HG03457 (cell line): Measurements from ENCODE around the gene PSMF1.
A peak's percentile ranks its signal among the peaks of the same experiment; 100 is the strongest.

Source experiments
- ATAC-seq: cut with Tn5 transposase; IDR thresholded peaks from one replicate; pipeline ENCODE4 v1.9.1; 2021; ENCODE audit warnings: moderate number of reproducible peaks; ENCODE audit not compliant: unreplicated experiment

Gene PSMF1, protein sequence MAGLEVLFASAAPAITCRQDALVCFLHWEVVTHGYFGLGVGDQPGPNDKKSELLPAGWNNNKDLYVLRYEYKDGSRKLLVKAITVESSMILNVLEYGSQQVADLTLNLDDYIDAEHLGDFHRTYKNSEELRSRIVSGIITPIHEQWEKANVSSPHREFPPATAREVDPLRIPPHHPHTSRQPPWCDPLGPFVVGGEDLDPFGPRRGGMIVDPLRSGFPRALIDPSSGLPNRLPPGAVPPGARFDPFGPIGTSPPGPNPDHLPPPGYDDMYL

DNA sequence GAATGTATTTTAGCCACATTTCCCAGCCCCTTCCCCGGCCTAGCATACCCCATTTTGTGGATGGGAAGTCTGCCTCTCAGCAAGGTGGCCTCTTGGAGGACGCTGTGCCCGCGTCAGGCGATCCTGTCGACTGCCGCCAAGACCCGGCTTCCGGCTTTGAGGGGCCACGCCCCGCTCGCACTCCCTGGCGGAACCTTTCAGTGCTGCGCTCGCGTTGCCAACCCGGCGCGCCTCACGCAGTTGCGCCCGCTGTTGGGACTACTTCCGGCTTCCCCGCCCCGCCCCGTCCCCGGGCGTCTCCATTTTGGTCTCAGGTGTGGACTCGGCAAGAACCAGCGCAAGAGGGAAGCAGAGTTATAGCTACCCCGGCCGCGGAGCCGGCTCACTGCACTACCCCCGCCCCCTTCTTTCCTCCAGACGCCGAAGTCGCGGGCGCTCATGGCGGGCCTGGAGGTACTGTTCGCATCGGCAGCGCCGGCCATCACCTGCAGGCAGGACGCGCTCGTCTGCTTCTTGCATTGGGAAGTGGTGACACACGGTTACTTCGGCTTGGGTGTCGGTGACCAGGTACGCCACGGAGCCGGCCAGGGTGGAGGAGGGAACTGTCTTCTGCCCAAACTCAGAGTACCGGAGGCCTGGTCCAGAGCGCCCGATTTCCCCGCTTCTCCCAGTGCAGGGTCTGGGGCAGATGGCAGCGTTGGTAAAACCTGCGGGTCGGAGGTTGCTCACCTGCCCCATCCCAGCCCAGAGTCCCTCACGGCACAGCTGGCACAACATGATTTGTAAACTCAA, at the start of gene PSMF1:
PSMF1 (plus strand) TSS at position 267 of the 792 bp plus-strand sequence; CDS start at position 439, 172 bp downstream.
- ATAC-seq = peak; percentile 90

DNA sequence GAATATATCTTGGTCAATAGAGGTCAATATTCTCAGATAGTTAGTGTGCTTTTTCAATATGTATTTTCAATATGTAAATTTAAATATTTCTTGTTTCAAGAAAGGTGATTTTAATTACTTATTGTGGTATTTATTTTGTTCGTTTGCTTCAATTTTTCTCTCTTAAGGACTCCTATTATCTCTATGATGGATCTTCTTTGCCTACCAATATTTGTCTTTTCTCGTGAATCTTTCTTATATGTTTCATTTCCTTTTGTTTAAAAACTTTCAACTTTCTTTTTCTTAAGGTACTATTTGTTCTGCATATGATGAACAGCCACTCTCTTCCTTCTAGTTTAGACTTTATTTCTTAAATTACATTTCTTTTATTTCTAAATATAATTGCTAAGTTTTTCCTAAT, 46.1 kb upstream of the PSMF1 start:
- no peak for ATAC-seq

DNA sequence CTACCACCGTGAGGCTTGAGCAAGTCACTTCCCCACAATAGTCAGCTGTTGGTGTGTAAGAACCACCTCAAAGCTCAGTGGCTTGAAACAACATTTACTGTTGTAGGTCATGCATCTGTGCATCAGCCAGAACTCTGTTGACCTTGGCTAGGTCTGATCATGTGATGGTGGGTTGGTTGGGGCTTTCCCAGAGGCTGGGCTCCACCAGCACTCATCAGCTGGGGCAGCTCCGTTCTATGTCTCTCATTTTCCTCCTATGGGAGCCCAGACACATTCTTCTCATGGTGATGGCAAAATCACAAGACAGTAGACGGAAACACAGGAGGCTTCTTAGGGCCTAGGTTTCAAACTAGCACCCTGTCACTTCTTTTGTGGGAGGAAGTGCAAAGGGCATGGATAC, 42.8 kb upstream of the PSMF1 start:
- no peak for ATAC-seq

DNA sequence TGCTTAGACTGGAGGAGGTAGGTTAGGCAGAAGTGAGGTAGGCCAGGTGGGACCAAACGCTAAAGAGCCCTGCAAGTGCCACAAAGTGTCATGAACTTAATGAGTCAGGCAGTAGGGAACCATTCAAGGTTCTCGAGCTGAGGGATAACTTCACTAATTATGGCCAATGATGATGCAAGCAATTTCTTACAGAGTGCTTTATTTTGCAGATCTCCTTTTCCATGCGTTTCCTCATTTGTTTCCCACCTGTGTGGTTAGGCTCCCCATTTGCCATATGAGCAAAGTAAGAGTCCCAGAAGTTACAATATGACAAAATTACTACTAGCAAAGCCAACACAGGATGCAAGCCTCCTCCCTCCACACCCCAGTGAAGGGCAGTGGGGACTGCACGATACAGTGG, 36.5 kb upstream of the PSMF1 start:
- no peak for ATAC-seq

DNA sequence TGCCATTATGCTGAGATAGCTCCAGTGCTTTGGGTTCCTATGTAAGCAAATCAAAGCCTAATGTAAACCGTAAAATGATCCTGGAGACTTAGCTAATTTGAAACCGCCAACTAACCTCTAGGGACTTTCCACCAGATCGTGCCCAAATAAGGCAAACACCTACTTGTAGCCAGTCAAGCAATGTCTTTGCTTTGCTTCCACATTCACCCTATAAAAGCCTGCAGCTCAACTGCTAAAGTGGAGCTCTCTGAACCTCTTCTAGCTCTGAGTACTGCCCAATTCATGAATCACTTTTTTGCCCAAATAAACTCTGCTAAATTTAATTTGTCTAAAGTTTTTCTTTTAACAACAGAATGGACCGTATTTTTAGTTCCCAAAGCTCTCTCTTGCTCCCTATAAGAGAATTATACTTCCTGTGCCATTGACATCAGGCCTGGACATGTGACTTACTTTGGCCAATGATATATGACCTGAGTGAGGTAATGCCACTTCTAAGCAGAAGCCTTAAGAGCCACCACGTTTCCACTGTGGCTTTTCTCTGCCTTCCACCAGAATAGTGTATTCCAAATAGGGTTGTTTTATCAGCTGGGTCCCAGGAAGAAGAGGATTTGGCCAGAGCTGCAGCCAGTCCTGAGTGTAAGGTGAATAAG, 34.8 kb upstream of the PSMF1 start:
- no peak for ATAC-seq

DNA sequence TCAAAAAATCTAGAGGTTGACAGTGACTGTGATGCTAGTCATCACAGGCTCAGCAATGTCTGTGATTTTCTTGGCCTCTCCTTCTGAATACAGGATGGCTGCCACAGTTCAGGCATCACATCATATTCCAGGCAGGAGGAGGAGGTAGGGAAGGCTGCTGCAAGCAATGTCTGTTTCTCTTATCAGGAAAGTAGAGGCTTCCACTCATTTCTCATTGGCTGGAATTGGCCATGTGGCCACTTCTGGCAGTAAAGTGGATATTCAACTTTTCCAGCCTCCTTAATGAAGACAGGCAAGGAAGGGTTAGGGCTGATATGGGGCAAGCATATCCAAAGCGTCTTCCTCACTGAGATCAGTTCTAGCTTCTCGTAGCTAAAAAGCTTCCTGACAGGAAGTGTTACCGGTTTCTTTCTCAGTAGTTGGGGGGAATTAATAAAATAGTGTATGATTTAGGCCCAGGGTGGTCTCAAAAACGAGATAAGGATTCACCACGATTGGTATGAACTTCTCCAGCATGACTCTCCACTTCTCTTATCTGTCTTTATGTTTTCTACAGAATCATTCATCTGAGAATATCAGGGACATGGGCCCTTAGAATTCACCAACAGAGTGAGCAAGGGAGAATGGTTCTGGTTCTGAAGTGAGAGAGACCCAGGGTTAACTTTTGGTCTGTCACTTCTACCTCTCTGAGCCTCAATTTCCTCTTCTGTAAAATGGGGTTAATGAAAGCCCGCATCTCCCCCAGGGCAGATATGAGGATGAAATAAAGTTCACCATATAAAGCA, 32.7 kb upstream of the PSMF1 start:
- no peak for ATAC-seq

DNA sequence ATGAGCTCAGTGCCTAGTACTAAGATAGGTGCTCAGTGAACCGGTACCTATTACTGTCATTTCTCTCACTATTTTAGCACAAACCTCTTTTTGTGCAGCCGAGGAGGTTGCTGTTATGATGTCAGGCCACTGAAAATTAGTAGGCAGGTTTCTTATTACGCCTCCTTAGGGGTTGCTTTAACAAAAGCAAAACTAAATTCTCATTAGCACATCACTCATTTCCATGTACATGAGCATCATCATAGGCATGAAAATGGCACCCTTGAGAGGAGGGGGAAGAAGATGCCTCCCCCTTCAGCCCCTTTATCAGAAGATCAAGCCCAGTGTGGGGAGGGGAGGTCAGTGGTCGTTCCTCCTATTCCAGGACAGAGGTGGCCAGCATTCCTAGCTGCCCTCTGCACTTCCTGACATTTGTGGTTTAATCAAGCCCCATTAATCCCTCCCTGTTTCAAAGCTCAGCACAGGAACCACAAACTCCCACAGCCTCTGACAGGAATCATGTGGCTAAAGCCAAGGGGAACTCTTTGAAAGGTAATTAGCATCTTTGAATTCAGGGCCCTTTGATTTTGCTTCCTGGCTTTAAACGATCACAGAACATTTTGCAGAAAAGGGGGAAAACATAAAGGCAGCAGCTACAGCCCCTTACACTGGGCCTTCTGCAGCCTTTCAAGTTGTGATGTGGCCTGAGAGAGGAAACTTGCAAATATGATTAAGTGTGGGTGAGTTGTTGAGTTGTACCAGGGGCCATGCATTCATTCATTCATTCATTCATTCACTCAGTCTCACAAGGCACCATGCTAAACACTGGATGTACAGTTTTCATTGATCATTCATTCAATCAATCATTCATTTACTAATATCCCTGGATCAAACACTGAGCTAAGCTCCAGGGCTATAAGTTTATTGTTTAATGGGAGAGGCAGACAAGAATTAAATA, 31.9 kb upstream of the PSMF1 start:
- no peak for ATAC-seq

DNA sequence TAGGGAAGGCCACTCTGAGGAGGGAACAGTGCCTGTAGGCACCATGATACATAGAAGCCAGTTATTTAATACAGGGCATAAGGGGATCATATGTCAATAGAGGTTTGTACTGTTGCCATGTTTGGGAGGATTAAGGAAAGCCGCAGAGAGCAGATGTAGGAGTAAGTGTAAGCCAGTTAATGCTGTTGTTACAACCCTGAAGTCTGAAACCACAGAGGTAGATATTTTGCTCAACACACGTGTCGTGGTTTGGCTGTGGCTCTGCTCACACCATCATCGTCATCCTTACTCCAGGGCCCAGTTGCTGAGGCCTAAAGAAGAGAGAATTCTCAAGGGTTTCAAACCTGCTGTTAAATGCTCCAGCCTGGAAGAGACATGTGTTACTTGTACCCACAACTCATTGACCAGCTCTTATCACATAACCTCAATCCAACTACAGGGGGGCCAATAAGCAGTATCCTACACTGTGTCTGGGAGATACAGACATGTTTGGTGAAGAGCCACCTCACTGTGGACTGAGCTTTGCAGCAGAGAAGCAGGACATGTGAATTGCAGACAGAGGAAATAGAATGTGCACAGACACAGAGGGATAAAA, 31.0 kb upstream of the PSMF1 start:
- ATAC-seq = no peak

DNA sequence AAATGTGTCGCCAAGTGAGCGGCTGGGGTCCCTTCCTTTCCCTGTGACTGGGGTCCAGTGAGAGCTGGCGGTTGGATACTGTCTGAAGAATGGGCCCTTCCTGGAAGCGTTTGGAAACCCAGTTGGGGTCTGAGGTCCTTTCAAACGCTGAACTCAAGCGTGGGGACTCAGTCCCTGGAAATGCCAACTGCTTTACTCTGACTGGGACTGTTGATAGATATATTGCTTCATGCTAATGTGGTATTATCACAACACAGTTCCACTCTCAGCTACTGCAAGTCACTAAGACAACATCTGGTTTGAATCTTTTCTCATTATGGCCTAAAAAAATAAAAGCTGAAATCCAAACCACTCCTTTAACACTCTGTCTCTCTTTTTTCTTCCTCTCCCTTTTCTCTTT, 23.7 kb upstream of the PSMF1 start:
- no peak for ATAC-seq

DNA sequence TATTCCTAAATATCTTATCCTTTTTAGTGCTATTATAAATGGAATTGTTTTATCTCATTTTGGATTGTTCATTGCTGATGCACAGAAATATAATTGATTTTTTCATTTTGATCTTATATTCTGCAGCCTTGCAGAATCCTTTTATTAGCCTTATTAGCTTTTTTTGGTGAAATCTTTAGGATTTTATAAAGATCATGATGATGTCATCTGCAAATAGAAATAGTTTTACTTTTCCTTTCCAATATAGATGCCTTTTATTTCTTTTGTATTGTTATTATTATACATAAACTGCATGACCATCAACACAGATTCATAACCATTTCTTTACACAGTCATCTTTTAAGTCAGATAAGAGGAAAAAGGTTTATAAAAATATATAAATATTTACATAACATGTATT, 16.9 kb upstream of the PSMF1 start:
- no peak for ATAC-seq

DNA sequence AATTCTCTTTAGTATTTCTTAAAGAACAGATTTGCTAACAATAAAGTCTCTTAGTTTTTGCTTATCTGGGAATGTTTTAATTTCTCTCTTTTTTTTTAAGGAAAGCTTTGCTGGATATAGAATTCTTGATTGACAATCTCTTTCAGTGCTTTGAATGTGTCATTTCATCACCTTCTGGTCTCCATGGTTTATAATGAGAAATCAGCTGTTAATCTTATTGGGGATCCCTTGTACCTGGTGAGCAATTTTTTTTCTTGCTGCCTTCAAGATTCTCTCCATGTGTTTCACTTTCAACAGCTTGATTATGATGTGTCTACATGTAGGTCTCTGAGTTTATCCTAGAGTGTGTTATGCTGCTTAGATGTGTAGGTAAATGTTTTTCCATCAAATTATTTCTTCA, 16.4 kb upstream of the PSMF1 start:
- no peak for ATAC-seq

DNA sequence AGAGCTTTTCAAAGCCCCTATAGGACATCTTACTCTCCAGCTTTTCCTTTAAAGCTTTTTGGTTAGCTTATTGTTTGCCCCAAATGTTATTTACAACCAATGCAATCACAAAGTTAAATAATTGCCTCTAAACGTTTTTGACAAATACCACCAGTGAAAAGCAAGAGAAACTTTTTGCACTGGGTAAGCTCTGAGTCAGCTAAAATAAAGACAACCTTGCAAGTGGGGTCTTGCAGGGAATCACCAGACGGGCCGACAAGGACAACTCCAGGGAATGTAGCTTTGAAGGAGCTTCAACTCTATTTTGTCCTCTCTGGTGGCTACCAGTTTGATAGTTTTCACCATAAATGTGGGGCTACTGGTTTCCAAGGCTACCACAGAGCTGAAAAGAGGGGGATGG, 14.7 kb upstream of the PSMF1 start:
- no peak for ATAC-seq

DNA sequence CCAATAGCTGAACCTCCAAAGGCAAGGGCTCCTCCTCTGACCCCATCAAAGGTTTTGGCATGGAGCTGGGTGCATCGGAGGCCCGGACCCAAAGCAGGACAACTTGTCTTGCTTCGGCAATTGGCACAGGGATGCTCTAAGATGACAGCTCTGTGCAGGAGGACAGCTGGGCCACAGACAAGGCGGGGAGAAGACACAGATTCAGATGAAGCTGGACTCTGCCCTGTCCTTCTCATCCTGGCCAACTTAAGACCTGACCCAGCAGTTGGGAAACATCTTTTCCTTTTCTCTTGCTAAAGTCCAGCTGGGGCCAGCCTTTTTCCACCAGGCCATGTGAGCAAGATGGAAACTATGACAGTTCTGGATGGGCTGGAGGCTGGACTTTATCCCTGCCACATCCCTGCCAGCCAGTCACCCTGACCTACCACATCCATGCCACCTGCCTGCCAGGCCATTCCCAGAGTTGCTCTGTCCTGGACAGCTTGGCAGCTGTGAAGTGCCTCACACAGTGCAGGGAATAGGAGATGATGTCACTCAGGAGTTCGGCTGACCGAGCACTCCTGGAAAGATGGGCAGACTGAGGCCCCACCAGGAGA, 12.7 kb upstream of the PSMF1 start:
- ATAC-seq = no peak

DNA sequence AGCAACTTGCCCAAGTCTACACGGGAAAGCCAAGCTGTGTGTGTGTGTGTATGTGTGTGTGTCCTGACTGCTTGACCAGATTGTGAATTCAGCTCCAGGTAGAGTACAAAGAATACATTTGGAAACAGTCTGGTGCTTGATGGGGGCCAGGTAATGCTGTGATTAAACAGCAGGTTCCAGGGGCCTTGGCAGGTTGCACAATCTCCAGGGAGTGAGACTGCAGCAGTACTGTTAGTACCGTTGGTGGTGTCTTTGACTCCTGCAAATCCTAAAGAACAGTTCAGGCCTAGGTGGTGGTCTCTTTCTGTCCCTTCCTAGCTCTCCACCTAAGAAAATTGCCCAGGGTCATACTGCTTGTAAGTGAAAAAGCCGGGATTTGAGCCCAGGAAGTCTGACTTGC, 11.2 kb upstream of the PSMF1 start:
- no peak for ATAC-seq

DNA sequence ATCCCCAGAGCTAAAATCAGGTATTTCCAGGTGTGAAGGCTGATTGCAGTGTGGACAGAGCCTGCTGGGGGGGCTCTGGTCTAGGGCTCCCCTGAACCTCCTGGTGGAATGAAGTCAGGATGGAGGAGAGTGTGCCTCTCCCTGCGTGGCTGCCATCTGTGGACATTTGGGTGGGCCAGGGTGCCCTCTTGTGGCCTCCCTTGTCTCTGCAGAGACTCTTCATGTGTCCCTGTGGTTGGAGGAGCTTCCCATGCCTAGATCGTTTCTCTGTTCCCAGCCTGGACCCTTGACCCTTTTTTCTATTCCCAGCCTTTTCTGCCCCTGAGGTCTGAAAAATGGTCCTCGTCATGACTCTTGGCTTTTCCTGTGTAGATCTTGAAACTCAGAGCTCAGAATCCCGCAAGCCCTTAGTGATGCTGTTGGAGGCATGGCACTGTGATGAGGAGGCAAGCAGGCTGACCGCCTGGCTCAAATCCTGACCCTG, 9.9 kb upstream of the PSMF1 start:
- ATAC-seq = no peak

DNA sequence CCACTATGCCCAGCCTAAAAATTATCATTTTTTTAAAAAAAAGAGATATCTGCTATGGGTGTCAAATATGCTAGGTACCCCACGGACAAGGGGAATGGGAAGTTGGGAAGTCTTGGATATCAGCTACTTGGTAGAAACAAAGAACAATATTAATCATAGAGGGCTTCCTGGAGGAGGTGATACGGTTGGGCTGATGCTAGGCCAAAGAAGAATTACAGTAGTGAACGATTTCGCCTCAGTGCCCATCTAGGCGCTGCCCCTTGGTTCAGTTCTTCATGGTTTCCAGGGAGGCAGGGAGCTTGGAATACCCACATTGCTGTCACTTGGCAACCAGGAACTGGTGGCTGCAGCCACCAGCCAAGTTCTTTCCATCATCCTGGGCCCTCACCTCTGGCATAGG, 5.5 kb upstream of the PSMF1 start:
- no peak for ATAC-seq

DNA sequence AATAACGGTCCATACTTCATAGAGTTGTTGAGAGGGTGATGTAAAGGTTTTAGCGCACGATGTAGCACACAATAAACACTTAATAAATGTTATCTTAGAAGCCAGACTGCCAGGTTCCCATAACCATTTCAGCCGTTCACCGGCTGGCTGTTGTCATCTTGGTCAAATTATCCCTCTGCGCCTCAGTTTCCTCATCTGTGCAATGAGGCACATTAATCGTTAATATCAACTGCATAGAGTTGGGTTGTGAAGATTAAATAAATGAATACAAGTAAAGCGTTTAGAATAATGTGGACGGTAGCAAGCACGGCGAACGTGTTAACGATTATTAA, 432 bp upstream of the PSMF1 start:
- no peak for ATAC-seq

DNA sequence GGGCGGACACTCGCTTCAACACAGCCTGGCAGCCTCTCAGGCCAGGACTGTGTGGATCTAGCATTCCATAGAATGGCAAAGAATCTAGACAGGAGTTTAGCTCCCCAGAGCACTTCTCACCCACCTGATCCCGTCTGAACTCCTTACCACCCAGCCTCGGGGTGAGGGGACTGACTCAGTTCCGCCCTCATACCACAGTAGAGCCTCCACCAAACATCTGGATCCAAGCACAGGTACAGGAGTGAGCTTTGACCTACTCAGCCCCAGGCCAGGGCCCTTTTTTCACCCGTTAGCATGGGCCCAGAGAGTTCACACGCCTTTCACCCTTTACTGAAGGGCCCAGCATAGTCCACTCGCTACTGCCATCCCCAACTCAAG, 715 bp downstream of the PSMF1 start:
- no peak for ATAC-seq

DNA sequence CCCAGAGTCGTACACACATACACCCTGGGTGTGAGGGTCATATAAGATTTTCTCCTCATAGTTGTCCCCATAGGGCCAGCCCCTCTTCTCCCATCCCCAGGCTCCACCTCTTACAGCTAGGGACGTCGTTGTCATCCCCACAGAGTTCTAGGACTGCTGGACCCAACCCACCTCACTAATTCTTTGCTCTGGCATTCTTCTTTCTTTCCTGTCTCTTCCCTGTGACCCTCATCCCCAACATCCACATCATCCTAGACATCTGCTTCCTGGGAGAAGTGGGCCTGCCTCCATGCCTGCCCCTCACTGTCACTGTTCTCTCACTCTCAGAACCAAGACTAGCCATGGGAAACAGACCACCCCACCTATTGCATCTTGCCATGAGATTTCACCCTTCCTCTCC, 1.1 kb downstream of the PSMF1 start:
- ATAC-seq = no peak

DNA sequence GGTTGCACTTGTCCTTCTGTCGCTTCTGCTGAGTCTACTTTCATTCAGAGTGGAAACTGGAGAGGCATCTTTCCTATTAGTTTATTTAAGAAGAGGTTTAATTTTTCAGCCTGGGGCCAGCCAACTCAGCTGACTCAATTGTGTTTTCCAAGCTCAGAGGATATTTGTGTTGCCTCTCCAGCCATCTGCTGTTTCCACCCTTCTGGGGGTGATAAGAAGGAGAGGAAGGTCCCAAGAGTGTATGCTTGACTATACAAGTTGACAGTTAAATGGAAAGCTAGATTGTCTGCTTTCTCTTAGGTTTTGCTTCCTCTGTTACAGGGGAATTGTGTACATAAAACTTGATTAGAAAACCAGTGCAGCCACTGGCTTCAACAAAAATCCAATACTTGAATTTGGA, 3.0 kb downstream of the PSMF1 start:
- ATAC-seq = no peak
